Measurements from ENCODE around the gene MTHFD1L.

Gene MTHFD1L

GRCh38 chr6:150966786-150967185 lies 101.3 kb downstream of the MTHFD1L start:
- TF ChIP-seq POLR2AphosphoS5 (IDR thresholded peaks at IDR 0.05; ENCODE audit: low read depth, low read length) = no peak
- no peak for TF ChIP-seq SIN3A (IDR thresholded peaks at IDR 0.05; ENCODE audit: borderline replicate concordance, insufficient read depth, low read length)
- TF ChIP-seq TAF1 (IDR thresholded peaks at IDR 0.05; ENCODE audit: borderline replicate concordance, insufficient read depth, low read length) = no peak
- no peak for TF ChIP-seq REST (IDR thresholded peaks at IDR 0.05; ENCODE audit: insufficient read depth in 1 of 2, low read depth in 2 of 2, low read length in 2 of 2)
- TF ChIP-seq FOXP2 (optimal IDR thresholded peaks at IDR 0.05; ENCODE audit: borderline replicate concordance, extremely low read depth, extremely low read length, insufficient read depth) = no peak

GRCh38 chr6:150967381-150967780 lies 101.9 kb downstream of the MTHFD1L start:
- TF ChIP-seq POLR2AphosphoS5 (IDR thresholded peaks at IDR 0.05; ENCODE audit: low read depth, low read length) (no peak), FOXP2 (optimal IDR thresholded peaks at IDR 0.05; ENCODE audit: borderline replicate concordance, extremely low read depth, extremely low read length, insufficient read depth) (no peak), SIN3A (IDR thresholded peaks at IDR 0.05; ENCODE audit: borderline replicate concordance, insufficient read depth, low read length) (no peak), TAF1 (IDR thresholded peaks at IDR 0.05; ENCODE audit: borderline replicate concordance, insufficient read depth, low read length) (no peak), REST (IDR thresholded peaks at IDR 0.05; ENCODE audit: insufficient read depth in 1 of 2, low read depth in 2 of 2, low read length in 2 of 2) (no peak)

- TF ChIP-seq SIN3A (IDR thresholded peaks at IDR 0.05; ENCODE audit: borderline replicate concordance, insufficient read depth, low read length) = no peak
- no peak for TF ChIP-seq POLR2AphosphoS5 (IDR thresholded peaks at IDR 0.05; ENCODE audit: low read depth, low read length)
- no peak for TF ChIP-seq FOXP2 (optimal IDR thresholded peaks at IDR 0.05; ENCODE audit: borderline replicate concordance, extremely low read depth, extremely low read length, insufficient read depth)
- no peak for TF ChIP-seq REST (IDR thresholded peaks at IDR 0.05; ENCODE audit: insufficient read depth in 1 of 2, low read depth in 2 of 2, low read length in 2 of 2)
- no peak for TF ChIP-seq TAF1 (IDR thresholded peaks at IDR 0.05; ENCODE audit: borderline replicate concordance, insufficient read depth, low read length)
These were observed 102.4 kb downstream of the MTHFD1L start for GRCh38 chr6:150967910-150968309.

GRCh38 chr6:150969901-150970300 lies 104.4 kb downstream of the MTHFD1L start:
- TF ChIP-seq POLR2AphosphoS5 (IDR thresholded peaks at IDR 0.05; ENCODE audit: low read depth, low read length) = no peak
- TF ChIP-seq FOXP2 (optimal IDR thresholded peaks at IDR 0.05; ENCODE audit: borderline replicate concordance, extremely low read depth, extremely low read length, insufficient read depth) = no peak
- TF ChIP-seq TAF1 (IDR thresholded peaks at IDR 0.05; ENCODE audit: borderline replicate concordance, insufficient read depth, low read length) = no peak
- TF ChIP-seq SIN3A (IDR thresholded peaks at IDR 0.05; ENCODE audit: borderline replicate concordance, insufficient read depth, low read length) = no peak
- TF ChIP-seq REST (IDR thresholded peaks at IDR 0.05; ENCODE audit: insufficient read depth in 1 of 2, low read depth in 2 of 2, low read length in 2 of 2) = no peak

- no peak for TF ChIP-seq FOXP2 (optimal IDR thresholded peaks at IDR 0.05; ENCODE audit: borderline replicate concordance, extremely low read depth, extremely low read length, insufficient read depth)
- no peak for TF ChIP-seq SIN3A (IDR thresholded peaks at IDR 0.05; ENCODE audit: borderline replicate concordance, insufficient read depth, low read length)
- TF ChIP-seq TAF1 (IDR thresholded peaks at IDR 0.05; ENCODE audit: borderline replicate concordance, insufficient read depth, low read length) = no peak
- TF ChIP-seq REST (IDR thresholded peaks at IDR 0.05; ENCODE audit: insufficient read depth in 1 of 2, low read depth in 2 of 2, low read length in 2 of 2) = no peak
- TF ChIP-seq POLR2AphosphoS5 (IDR thresholded peaks at IDR 0.05; ENCODE audit: low read depth, low read length) = no peak
These were observed 105.7 kb downstream of the MTHFD1L start for GRCh38 chr6:150971219-150971618.
